Esophagus (tissue), 2 donors: ENCODE results near the gene NYNRIN. TPM values are rescaled to one million over a fixed set of nuclear protein-coding genes. Genes with fewer than 3 reads are reported as not detected.
"Not testable (repeated sequence)": the region's sequence is repeated elsewhere in the genome, so short reads cannot be mapped to it uniquely, and the experiment has no call there.

Experiments
- H3K27ac ChIP-seq, 2 donors: one replicate each; pipeline ENCODE4 v1.5.1; 2013; ENCODE audit warnings: low read depth in 2 of 2, mild to moderate bottlenecking in 2 of 2, inconsistent platforms in 1 of 2, low read length in 1 of 2, moderate library complexity in 1 of 2
- H3K27me3 ChIP-seq, 2 donors: one replicate each; pipeline ENCODE4 v1.6.1; 2013; ENCODE audit warnings: low read length in 2 of 2, control low read depth in 1 of 2, mild to moderate bottlenecking in 1 of 2; ENCODE audit not compliant: insufficient read depth in 2 of 2, control insufficient read depth in 1 of 2
- H3K36me3 ChIP-seq, 2 donors: one replicate each; pipeline ENCODE4 v1.6.1; 2013; ENCODE audit warnings: low read length in 1 of 2; ENCODE audit not compliant: control insufficient read depth in 2 of 2, insufficient read depth in 2 of 2
- H3K4me1 ChIP-seq, 2 donors: one replicate each; pipeline ENCODE4 v1.6.1; 2013; ENCODE audit warnings: low read length in 1 of 2; ENCODE audit not compliant: control insufficient read depth in 2 of 2, insufficient read depth in 2 of 2
- H3K4me3 ChIP-seq, 2 donors: one replicate each; pipeline ENCODE4 v1.5.1; 2013; ENCODE audit warnings: low read length in 2 of 2, mild to moderate bottlenecking in 2 of 2, low read depth in 1 of 2, moderate library complexity in 1 of 2
- H3K9me3 ChIP-seq, 2 donors: one replicate each; pipeline ENCODE4 v1.6.1; 2013; ENCODE audit warnings: mild to moderate bottlenecking in 2 of 2, low read depth in 1 of 2, low read length in 1 of 2, moderate library complexity in 1 of 2; ENCODE audit not compliant: control insufficient read depth in 2 of 2, insufficient read depth in 1 of 2
- WGBS, 2 donors: extraction: QIAGEN DNeasy Blood & Tissue Kit; methylation state at CpG; one replicate each; pipeline ENCODE4 v1.1.7; 2013; 5-methylcytosine and 5-hydroxymethylcytosine counted together
- polyA plus RNA-seq, 2 donors: library from polyadenylated mRNA; stranded (reverse); fragments of 200-250 nt; gene quantifications; one replicate each; pipeline ENCODE4 v1.2.3, GENCODE V29; 2013
- donor health status: healthy with polysubstance abuse.
- donor health status: Bipolar disorder and iron deficiency.

NYNRIN gene
- polyA plus RNA-seq, 2 donors: 4.8 to 5.6 TPM

DNA sequence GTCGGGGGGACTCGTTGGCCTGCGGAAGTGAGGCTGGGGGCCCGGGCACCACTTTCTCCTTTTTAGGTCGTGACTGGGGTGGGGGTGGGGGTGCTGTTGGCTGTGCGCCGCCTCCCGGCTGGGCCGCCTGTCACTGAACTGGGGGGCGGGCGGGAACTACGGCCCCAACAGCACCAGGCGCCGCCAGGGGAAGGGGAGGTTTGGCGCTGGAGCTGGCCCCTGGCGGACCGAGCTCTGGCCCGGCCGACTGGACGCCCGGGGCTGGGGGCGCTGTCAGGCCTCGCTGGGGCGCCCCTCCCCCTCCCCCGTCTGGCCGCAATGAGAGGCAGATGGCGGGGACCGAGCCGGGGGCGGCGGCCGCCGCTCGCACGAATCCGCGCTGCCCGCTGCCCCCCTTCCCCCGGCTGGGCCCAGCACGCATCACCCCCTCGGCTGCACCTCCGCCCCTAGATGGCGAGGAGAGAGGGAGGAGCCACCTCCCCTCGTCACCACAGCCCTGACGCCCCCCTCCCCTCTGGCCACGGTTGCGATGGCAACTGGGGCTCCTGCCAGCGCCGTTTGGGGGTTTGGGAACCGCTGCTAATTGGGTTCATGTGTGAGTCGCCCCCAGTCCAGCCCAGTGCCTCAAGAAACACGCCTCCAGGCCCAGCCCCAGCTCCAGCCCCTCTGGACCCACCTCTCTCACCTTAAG lies 30.1 kb upstream of the NYNRIN start:
- Histone ChIP-seq H3K36me3 (no peaks in the 10 kb centered on the region), H3K4me1 (peaks cover 0 to 13% of the 10 kb centered on the region in 2 donors), H3K9me3 (no peaks in the 10 kb centered on the region), H3K27ac (peak overlapping the region; percentile 87 to 88), H3K27me3 (peaks cover 0 to 2% of the 10 kb centered on the region in 2 donors), H3K4me3 (peak overlapping the region; percentile 46)
- 3 to 7% methylated on average over 21 to 52 of the region's 52 CpGs for WGBS, 2 donors

DNA sequence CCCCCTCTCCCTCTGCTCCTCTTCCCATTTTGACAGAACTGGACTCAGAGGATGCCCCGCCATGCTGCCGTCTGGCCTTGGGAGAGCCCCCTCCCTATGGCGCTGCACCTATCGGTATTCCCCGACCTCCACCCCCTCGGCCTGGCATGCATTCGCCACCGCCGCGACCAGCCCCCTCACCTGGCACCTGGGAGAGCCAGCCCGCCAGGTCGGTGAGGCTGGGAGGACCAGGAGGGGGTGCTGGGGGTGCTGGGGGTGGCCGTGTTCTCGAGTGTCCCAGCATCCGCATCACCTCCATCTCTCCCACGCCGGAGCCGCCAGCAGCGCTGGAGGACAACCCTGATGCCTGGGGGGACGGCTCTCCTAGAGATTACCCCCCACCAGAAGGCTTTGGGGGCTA lies 29.3 kb upstream of the NYNRIN start:
- Histone ChIP-seq H3K4me3 (no peak overlapping the region), H3K36me3 (no peaks in the 10 kb centered on the region), H3K9me3 (no peaks in the 10 kb centered on the region), H3K27ac (peak overlapping the region in 1 of 2 donors; percentile 88), H3K27me3 (peaks cover 0 to 2% of the 10 kb centered on the region in 2 donors), H3K4me1 (peaks cover 0 to 13% of the 10 kb centered on the region in 2 donors)
- WGBS, 2 donors: 82 to 88% methylated on average over 20 of the region's 20 CpGs

DNA sequence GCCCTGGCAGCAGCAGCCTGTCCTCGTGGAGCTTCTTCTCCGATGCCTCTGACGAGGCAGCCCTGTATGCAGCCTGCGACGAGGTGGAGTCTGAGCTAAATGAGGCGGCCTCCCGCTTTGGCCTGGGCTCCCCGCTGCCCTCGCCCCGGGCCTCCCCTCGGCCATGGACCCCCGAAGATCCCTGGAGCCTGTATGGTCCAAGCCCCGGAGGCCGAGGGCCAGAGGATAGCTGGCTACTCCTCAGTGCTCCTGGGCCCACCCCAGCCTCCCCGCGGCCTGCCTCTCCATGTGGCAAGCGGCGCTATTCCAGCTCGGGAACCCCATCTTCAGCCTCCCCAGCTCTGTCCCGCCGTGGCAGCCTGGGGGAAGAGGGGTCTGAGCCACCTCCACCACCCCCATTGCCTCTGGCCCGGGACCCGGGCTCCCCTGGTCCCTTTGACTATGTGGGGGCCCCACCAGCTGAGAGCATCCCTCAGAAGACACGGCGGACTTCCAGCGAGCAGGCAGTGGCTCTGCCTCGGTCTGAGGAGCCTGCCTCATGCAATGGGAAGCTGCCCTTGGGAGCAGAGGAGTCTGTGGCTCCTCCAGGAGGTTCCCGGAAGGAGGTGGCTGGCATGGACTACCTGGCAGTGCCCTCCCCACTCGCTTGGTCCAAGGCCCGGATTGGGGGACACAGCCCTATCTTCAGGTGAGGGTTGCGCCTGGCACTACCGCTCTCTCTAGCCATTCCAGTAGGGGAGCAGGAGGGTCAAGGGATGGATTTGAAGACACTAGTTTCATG lies 28.7 kb upstream of the NYNRIN start:
- peaks cover 0 to 13% of the 10 kb centered on the region in 2 donors for H3K4me1 ChIP-seq
- H3K27me3 ChIP-seq: peaks cover 0 to 2% of the 10 kb centered on the region in 2 donors
- H3K4me3 ChIP-seq: no peak overlapping the region
- 75 to 79% methylated on average over 32 of the region's 32 CpGs for WGBS, 2 donors
- no peaks in the 10 kb centered on the region for H3K36me3 ChIP-seq
- peak overlapping the region in 1 of 2 donors; percentile 42 for H3K27ac ChIP-seq
- H3K9me3 ChIP-seq: no peaks in the 10 kb centered on the region

DNA sequence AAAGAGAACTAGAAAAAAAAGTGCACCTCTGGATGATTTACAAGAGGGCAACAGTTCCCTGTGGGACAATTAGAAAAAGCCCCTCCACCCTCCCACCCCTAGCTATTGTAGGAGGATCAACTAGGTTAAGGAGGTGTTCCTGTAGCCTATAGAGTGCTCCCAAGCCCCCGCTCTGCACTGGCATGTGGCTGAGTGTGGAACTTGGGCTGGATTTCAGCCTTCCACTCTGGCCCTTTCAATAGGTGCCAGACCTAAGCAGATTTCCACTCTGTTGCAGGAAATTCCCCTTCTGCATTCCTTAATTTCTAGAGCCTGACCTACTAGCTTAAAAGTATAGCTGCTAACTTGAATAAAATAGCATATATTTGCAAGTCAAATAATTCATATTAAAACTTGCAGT lies 28.1 kb upstream of the NYNRIN start:
- Histone ChIP-seq H3K9me3 (no peaks in the 10 kb centered on the region), H3K4me1 (peaks cover 0 to 13% of the 10 kb centered on the region in 2 donors), H3K27me3 (peaks cover 0 to 2% of the 10 kb centered on the region in 2 donors), H3K4me3 (no peak overlapping the region), H3K27ac (no peak overlapping the region), H3K36me3 (no peaks in the 10 kb centered on the region)
- WGBS, 2 donors: 58 to 65% methylated on average over 1 of the region's 1 CpG

- H3K27ac ChIP-seq, H3K36me3 ChIP-seq, H3K4me3 ChIP-seq, H3K9me3 ChIP-seq, H3K27me3 ChIP-seq: not testable (repeated sequence)
- WGBS, 2 donors: 81 to 85% methylated on average over 3 of the region's 3 CpGs
- peaks cover 3 to 13% of the 10 kb centered on the region in 2 donors for H3K4me1 ChIP-seq
These were observed 27.2 kb upstream of the NYNRIN start for GRCh38 chr14:24371605-24372004.

GRCh38 chr14:24372701-24373416 lies 25.9 kb upstream of the NYNRIN start:
- Histone ChIP-seq H3K27ac (no peak overlapping the region), H3K27me3 (peaks cover 0 to 1% of the 10 kb centered on the region in 2 donors), H3K4me3 (no peak overlapping the region), H3K9me3 (no peaks in the 10 kb centered on the region), H3K36me3 (peaks cover 0 to 2% of the 10 kb centered on the region in 2 donors), H3K4me1 (peaks cover 3 to 11% of the 10 kb centered on the region in 2 donors)
- WGBS, 2 donors: 80 to 84% methylated on average over 12 of the region's 12 CpGs

DNA sequence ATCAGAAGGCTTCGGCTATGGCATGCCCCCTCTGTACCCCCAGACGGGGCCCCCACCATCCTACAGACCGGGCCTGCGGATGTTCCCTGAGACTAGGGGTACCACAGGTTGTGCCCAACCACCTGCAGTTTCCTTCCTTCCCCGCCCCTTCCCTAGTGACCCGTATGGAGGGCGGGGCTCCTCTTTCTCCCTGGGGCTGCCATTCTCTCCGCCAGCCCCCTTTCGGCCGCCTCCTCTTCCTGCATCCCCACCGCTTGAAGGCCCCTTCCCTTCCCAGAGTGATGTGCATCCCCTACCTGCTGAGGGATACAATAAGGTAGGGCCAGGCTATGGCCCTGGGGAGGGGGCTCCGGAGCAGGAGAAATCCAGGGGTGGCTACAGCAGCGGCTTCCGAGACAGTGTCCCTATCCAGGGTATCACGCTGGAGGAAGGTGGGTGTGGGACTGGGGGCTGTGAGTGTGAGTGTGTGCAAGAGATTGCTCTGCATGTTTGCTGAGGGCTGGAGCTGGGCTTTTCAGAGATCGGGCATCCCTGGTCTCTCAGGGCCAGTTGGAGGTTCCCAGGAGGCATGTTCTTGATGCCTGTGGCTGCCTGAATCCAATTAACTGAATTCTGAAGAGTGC lies 22.2 kb upstream of the NYNRIN start:
- 75 to 79% methylated on average over 16 of the region's 16 CpGs for WGBS, 2 donors
- no peaks in the 10 kb centered on the region for H3K27me3 ChIP-seq
- H3K27ac ChIP-seq: no peak overlapping the region
- peaks cover 0 to 2% of the 10 kb centered on the region in 2 donors for H3K36me3 ChIP-seq
- no peak overlapping the region for H3K4me3 ChIP-seq
- H3K9me3 ChIP-seq: no peaks in the 10 kb centered on the region
- H3K4me1 ChIP-seq: peaks cover 3 to 9% of the 10 kb centered on the region in 2 donors

DNA sequence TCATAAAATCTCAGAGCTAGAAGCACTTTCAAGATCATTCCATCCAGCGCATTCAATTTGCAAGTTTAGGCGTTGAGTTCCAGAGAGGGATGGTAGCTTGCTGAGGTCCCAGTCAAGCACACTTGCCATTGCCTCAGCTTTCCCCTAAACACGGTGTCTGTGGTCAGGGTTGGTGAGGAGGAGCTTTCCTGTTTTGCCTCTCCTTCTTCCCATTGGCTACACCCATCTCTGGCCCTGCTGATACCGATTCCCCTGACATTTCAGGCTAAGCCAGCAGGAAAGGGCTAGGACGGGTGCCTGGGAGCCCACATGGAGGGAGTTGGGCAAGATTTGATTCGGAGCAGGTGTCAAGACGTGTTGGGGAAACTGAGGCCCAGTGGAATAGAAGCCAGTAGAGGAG lies 21.7 kb upstream of the NYNRIN start:
- 84 to 85% methylated on average over 7 of the region's 7 CpGs for WGBS, 2 donors
- Histone ChIP-seq H3K36me3 (peaks cover 0 to 2% of the 10 kb centered on the region in 2 donors), H3K27ac (no peak overlapping the region), H3K9me3 (no peaks in the 10 kb centered on the region), H3K4me3 (no peak overlapping the region), H3K4me1 (peaks cover 3 to 9% of the 10 kb centered on the region in 2 donors), H3K27me3 (no peaks in the 10 kb centered on the region)

GRCh38 chr14:24377657-24378056 lies 21.1 kb upstream of the NYNRIN start:
- peaks cover 3 to 9% of the 10 kb centered on the region in 2 donors for H3K4me1 ChIP-seq
- no peaks in the 10 kb centered on the region for H3K9me3 ChIP-seq
- 34 to 54% methylated on average over 2 of the region's 2 CpGs for WGBS, 2 donors
- H3K27me3 ChIP-seq: no peaks in the 10 kb centered on the region
- H3K27ac ChIP-seq: no peak overlapping the region
- H3K4me3 ChIP-seq: no peak overlapping the region
- peaks cover 0 to 2% of the 10 kb centered on the region in 2 donors for H3K36me3 ChIP-seq
